ENCODE measurements around the gene KCNJ10.

KCNJ10 gene

DNA sequence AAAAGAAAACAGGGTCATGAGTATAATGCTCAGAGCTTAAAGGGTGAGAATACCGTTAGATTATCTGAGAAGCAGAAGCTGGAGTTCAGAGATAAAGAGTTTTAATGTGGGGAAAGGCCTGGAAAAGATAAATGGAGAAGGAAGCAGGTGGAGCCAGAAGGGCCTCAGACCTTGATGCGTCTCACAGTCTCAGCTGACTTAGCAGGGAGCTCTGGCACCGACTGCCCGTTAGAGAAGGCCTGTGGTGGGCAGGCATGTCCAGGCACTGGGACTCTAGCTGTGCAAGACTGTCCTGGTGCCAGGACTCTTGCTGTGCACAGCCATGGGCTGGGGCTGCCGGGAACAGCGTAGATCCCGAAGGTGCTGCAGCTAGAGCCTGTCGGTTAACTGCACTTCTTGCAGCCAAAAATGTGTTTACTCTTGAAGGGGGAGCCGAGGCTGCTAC is 112.1 kb downstream of the KCNJ10 start:
- Histone ChIP-seq H3K27ac (ENCODE audit: low read length) (no peak overlapping the region), H3K4me1 (ENCODE audit: insufficient read depth, low read length) (no peaks in the 10 kb centered on the region), H3K4me3 (ENCODE audit: low read depth in 1 of 2, low read length in 2 of 2) (no peak overlapping the region), H3K9me3 (ENCODE audit: insufficient read depth, low read length, severe bottlenecking) (no peaks in the 10 kb centered on the region), H2AFZ (ENCODE audit: low read depth, low read length) (no peak overlapping the region), H3K27me3 (ENCODE audit: insufficient read depth, low read length, poor library complexity) (peaks cover 10% of the 10 kb centered on the region), H4K20me1 (ENCODE audit: insufficient read depth, low read length) (no peaks in the 10 kb centered on the region), H3K4me2 (ENCODE audit: insufficient read depth, low read length) (no peak overlapping the region), H3K79me2 (ENCODE audit: insufficient read depth, low read length) (no peaks in the 10 kb centered on the region), H3K36me3 (ENCODE audit: insufficient read depth, low read length) (no peaks in the 10 kb centered on the region), H3K9ac (ENCODE audit: low read depth, low read length) (no peak overlapping the region)
- no peak for TF ChIP-seq EZH2 (IDR thresholded peaks at IDR 0.05; ENCODE audit: borderline replicate concordance, low read depth, low read length, severe bottlenecking)
- TF ChIP-seq, protein P1, sequence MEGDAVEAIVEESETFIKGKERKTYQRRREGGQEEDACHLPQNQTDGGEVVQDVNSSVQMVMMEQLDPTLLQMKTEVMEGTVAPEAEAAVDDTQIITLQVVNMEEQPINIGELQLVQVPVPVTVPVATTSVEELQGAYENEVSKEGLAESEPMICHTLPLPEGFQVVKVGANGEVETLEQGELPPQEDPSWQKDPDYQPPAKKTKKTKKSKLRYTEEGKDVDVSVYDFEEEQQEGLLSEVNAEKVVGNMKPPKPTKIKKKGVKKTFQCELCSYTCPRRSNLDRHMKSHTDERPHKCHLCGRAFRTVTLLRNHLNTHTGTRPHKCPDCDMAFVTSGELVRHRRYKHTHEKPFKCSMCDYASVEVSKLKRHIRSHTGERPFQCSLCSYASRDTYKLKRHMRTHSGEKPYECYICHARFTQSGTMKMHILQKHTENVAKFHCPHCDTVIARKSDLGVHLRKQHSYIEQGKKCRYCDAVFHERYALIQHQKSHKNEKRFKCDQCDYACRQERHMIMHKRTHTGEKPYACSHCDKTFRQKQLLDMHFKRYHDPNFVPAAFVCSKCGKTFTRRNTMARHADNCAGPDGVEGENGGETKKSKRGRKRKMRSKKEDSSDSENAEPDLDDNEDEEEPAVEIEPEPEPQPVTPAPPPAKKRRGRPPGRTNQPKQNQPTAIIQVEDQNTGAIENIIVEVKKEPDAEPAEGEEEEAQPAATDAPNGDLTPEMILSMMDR (IDR thresholded peaks at IDR 0.05; ENCODE audit: borderline replicate concordance, extremely low read depth, low read length, poor library complexity, severe bottlenecking) = no peak
- DNase-seq (no peak), ATAC-seq (ENCODE audit: insufficient read depth, low read depth) (no peak)

DNA sequence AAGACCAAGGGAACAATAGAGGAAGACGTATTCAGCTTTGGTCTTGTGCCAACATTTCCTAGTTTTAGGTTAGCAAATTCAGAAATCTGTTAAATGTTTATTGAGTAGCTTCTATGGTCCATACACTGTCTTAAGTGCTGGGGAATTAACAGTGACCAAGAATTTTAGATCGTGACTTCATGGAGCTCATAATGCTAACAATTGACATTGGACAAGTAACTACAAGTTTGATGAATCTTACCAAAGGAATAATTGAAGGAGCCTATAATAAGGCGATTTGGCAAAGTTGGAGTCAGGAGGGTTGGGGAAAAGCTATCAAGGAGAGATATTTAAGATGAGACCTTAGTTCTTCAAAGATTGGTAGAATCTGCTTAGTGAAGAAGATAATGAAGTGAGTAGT is 114.5 kb downstream of the KCNJ10 start:
- no peaks in the 10 kb centered on the region for H3K4me1 ChIP-seq (ENCODE audit: insufficient read depth, low read length)
- H3K27me3 ChIP-seq (ENCODE audit: insufficient read depth, low read length, poor library complexity) = peaks cover 17% of the 10 kb centered on the region
- no peak overlapping the region for H3K27ac ChIP-seq (ENCODE audit: low read length)
- no peaks in the 10 kb centered on the region for H3K36me3 ChIP-seq (ENCODE audit: insufficient read depth, low read length)
- no peaks in the 10 kb centered on the region for H3K9me3 ChIP-seq (ENCODE audit: insufficient read depth, low read length, severe bottlenecking)
- no peaks in the 10 kb centered on the region for H4K20me1 ChIP-seq (ENCODE audit: insufficient read depth, low read length)
- TF ChIP-seq, protein P1 (IDR thresholded peaks at IDR 0.05; ENCODE audit: borderline replicate concordance, extremely low read depth, low read length, poor library complexity, severe bottlenecking) = no peak
- TF ChIP-seq EZH2 (IDR thresholded peaks at IDR 0.05; ENCODE audit: borderline replicate concordance, low read depth, low read length, severe bottlenecking) = no peak
- no peak overlapping the region for H3K9ac ChIP-seq (ENCODE audit: low read depth, low read length)
- no peaks in the 10 kb centered on the region for H3K79me2 ChIP-seq (ENCODE audit: insufficient read depth, low read length)
- DNase-seq (no peak), ATAC-seq (ENCODE audit: insufficient read depth, low read depth) (no peak)
- no peak overlapping the region for H3K4me3 ChIP-seq (ENCODE audit: low read depth in 1 of 2, low read length in 2 of 2)
- no peak overlapping the region for H2AFZ ChIP-seq (ENCODE audit: low read depth, low read length)
- H3K4me2 ChIP-seq (ENCODE audit: insufficient read depth, low read length) = no peak overlapping the region

DNA sequence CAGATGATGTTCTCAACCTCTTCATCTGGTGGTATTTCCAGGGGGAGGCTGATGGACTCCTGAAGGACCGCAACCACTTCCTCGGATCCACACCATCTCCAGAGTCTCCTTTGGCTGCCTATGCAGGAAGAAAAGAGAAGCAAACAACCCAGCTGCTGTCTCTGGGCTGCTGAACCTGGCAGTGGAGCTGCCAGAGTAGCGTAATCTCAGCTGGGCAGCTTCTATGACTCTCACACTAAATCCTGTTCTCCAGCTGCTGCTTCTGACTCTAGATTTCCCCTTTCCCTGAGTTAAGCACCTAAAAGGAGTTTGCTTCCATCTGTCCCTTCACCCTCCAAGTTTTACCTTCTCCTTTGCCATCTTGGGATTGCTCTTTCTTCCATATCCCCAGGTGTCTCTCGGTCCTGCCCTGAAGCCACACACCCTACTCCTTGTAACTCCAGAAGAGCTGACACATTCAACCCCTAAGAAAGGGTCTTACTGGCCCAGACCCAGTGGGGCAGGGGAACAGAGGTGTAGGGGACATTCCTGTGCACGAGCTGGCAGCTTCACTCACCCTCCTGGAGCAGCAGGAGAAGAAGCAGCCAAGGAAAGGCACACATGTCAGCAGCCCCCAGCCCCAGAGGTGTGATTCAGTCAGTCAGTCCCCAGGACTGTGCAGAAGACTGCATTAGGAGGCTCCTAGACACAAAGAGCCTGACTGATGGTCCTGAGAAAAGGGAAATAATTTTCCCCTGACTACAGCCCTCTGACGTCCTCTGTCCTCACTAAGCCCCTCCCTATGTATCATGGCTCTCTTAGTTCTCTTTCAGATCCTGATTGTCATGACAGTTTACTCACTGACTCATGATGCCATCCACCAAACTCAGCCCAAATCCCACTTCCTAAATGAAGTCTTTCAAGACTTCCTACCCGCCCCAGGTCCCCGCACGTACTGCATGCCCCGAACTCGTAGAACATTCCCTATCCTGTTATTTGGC is 116.1 kb downstream of the KCNJ10 start, which contains the start of gene SLAMF9:
TSS of gene SLAMF9 (minus strand) at position 702 of the 980 bp plus-strand sequence. CDS start at position 602, 100 bp downstream.
- TF ChIP-seq EZH2 (IDR thresholded peaks at IDR 0.05; ENCODE audit: borderline replicate concordance, low read depth, low read length, severe bottlenecking) = no peak
- TF ChIP-seq, protein P1 (IDR thresholded peaks at IDR 0.05; ENCODE audit: borderline replicate concordance, extremely low read depth, low read length, poor library complexity, severe bottlenecking) = no peak
- DNase-seq = no peak
- Histone ChIP-seq H3K9ac (ENCODE audit: low read depth, low read length) (no peak within 1 kb of the TSS), H2AFZ (ENCODE audit: low read depth, low read length) (no peak within 1 kb of the TSS), H3K27me3 (ENCODE audit: insufficient read depth, low read length, poor library complexity) (peaks cover 20% of the 10 kb centered on the region), H3K4me2 (ENCODE audit: insufficient read depth, low read length) (no peak within 1 kb of the TSS), H3K27ac (ENCODE audit: low read length) (no peak within 1 kb of the TSS), H3K4me1 (ENCODE audit: insufficient read depth, low read length) (no peaks in the 10 kb centered on the region), H3K36me3 (ENCODE audit: insufficient read depth, low read length) (no peaks in the 10 kb centered on the region), H3K9me3 (ENCODE audit: insufficient read depth, low read length, severe bottlenecking) (no peaks in the 10 kb centered on the region), H3K79me2 (ENCODE audit: insufficient read depth, low read length) (no peaks in the 10 kb centered on the region), H4K20me1 (ENCODE audit: insufficient read depth, low read length) (no peaks in the 10 kb centered on the region), H3K4me3 (ENCODE audit: low read depth in 1 of 2, low read length in 2 of 2) (no peak within 1 kb of the TSS)
- no peak for ATAC-seq (ENCODE audit: insufficient read depth, low read depth)
